Brain pericyte (primary cell): ENCODE data around the gene NUF2.
"Not testable (repeated sequence)": the region's sequence is repeated elsewhere in the genome, so short reads cannot be mapped to it uniquely, and the experiment has no call there.

Experiments used
- DNase-seq: peaks from one replicate; pipeline ENCODE4 v3.0.0-alpha.2; 2012; ENCODE audit warnings: low read depth, low spot score

NUF2 gene

GRCh38 chr1:163321311-163322305 is at the start of gene NUF2:
NUF2 (plus strand) TSS chr1:163321954; CDS start chr1:163326052, 4,098 bp downstream.
- DNase-seq, result peak; percentile 96

GRCh38 chr1:163273766-163274441 is 47.9 kb upstream of the NUF2 start:
- DNase-seq, result no peak

GRCh38 chr1:163275222-163275621 is 46.5 kb upstream of the NUF2 start:
- DNase-seq, result no peak

DNA sequence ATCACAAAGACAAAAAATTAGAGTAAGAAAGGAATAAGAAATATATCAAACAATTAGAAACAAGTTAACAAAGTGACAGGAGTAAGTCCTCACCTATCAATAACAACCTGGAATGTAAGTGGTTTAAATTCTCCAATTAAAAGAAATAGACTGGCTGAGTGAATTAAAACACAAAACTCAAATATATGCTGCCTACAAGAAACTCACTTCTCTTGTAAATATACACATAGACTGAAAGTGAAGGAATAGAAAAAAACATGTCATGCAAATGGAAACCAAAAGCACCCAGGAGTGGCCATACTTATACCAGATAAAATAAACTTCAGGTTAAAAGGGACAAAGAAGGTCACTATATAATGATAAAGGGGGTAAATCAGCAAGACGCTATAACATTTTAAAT is 43.2 kb upstream of the NUF2 start:
- no peak for DNase-seq

DNA sequence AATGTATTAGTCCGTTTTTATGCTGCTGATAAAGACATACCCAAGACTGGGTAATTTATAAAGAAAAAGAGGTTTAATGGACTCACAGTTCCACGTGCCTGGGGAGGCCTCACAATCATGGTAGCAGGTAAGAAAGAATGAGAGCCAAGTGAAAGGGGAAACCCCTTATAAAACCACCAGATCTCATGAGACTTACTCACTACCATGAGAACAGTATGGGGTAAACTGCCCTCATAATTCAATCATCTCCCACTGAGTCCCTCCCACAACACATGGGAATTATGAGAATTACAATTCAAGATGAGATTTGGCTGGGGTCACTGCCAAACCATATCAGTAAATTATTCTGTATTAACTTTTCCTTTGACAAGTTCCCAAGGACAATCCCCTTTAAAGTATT is 36.9 kb upstream of the NUF2 start:
- DNase-seq, result not testable (repeated sequence)

DNA sequence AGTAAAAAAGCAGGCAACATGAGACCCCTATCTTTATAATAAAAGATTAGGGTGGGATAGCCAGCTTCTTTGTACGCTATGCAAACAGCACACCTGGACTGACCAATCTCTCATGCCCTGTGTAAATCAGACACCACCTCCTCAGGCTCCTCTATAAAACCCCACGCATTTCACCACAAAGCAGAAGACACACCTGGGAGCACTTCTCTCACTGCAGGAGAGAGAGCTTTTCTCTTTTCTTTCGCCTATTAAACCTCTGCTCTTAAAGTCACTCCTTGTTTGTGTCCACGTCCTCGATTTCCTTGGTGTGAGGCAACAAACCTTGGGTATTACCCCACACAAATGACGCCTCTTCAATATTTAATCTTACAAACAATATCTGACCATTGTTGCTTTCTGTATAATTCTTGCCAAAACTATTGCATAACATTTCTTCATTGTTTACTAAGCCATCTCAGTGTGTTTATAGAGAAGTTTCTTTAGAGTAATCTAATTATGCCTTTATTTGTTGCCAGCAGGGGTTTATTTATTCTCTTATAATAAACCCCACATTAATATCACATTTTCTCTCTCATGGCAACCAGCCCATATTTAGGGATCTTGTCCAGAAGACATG is 31.6 kb upstream of the NUF2 start:
- DNase-seq, result no peak

DNA sequence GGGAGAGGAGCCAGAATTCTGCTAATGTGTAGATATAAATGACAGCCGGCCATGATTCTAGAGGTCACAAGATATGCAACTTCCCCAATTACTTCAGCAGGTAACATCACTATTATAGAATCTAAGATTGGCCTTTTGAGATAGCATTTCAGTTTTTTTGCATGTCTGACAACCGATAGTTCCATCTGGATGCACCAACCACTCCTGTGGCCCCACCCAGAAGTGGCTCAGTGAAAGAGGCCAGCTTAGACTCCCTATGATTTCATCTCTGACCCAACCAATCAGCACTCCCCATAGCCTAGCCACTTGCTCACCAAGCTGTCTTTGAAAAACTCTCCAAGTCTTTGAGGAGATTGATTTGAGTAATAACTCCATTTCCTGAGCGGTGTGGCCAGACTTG is 30.3 kb upstream of the NUF2 start:
- no peak for DNase-seq

DNA sequence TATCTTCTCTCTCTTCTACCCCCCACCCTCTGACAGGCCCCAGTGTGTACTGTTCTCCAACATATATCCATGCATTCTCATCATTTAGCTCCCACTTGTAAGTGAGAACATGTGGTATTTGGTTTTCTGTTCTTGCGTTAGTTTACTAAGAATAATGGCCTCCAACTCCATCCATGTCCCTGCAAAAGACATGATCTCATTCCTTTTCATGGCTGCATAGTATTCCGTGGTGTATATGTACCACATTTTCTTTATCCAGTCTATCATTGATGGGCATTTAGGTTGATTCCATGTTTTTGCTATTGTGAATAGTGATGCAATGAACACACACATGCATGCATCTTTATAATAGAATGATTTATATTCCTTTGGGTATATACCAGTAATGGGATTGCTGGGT is 29.6 kb upstream of the NUF2 start:
- not testable (repeated sequence) for DNase-seq

GRCh38 chr1:163293497-163293896 is 28.3 kb upstream of the NUF2 start:
- DNase-seq, result not testable (repeated sequence)

GRCh38 chr1:163295949-163296348 is 25.8 kb upstream of the NUF2 start:
- no peak for DNase-seq

DNA sequence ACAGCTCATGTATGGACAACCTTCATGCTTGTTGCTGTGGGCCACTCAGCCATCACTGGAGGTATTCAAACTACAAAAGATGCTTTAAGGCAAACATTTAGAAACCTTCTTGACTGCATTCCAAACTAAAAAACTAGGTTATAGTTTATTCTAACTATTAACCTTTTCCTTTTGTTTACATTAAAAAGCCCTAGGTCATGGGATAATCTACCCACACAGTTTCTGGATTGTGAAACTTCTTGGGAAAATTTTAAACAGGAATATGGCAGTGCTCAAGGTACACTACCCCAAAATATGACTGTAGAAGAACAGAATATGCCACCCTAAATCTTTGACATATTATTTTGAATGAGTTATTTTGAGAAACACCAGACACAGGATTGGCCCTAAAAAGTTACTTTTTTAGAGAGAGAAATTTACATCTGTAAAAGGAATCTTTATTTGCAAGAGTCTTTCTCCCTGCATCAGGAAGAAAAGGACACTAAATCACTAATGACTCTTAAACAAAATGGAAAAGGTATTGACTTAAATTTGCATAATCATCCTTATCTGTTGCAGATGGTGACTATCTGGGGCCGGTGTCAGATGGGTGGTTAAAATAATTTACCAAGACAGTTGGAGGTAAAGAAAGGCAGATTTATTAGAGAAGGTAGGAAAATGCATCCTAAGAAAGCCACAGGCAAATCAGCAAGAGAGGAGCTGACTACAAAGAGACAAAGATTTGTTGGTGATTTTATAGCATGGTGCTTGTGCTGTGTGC is 25.1 kb upstream of the NUF2 start:
- DNase-seq, result no peak

- DNase-seq, result no peak
Measured at GRCh38 chr1:163298365-163298764, 23.4 kb upstream of the NUF2 start.

GRCh38 chr1:163300568-163300967 is 21.2 kb upstream of the NUF2 start:
- DNase-seq, result no peak

GRCh38 chr1:163303561-163303960 is 18.2 kb upstream of the NUF2 start:
- no peak for DNase-seq

DNA sequence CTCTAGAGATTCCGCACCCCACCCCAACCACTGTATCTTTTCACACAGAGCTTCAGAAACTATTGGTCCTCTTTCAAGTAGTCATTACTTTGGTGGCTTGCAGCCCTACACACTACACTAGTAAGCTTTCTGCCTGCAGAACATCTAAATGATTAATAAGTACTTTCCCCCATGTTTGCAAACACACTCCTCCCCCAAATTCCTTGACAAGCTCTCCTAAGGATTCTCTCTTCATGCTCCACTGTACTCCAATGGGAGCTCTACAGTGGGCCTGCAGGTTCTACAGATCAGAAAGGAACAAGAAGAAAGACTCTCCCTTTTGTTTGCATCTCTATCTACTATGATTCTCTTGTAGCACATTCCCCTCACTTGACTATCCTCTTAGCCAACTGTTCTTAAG is 16.3 kb upstream of the NUF2 start:
- no peak for DNase-seq

DNA sequence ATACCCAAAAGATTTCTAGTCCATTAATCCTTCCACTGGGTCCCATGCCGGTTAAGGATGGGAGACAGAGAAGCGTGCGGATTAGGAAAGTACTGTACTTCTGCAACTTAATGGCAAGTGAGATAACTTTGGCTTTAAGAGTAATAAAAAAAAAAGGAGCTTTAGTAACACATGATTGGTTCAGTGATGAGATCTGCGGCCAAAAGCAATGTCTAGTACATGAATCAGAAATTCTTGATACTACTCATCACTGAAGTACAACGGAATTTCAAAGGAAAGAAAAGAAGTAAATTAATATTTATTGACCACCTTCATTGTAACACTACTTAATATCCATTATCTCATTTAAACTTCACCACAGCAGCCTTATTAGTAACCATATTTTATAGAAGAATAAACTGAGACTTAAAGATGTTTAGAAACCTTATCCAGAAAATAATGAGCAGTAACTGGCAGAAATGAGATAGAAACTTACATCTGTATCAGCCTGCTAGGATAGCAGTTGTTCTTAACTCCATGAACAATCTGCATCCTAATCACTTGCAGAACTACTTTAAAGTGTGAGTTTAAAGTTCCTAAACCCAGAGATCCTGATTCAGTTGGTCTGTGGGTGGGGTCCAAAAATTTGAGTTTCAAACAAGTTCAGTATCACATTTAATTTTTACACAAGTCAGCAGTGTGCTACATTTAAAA is 14.1 kb upstream of the NUF2 start:
- DNase-seq, result no peak

GRCh38 chr1:163308811-163309210 is 12.9 kb upstream of the NUF2 start:
- DNase-seq, result no peak

DNA sequence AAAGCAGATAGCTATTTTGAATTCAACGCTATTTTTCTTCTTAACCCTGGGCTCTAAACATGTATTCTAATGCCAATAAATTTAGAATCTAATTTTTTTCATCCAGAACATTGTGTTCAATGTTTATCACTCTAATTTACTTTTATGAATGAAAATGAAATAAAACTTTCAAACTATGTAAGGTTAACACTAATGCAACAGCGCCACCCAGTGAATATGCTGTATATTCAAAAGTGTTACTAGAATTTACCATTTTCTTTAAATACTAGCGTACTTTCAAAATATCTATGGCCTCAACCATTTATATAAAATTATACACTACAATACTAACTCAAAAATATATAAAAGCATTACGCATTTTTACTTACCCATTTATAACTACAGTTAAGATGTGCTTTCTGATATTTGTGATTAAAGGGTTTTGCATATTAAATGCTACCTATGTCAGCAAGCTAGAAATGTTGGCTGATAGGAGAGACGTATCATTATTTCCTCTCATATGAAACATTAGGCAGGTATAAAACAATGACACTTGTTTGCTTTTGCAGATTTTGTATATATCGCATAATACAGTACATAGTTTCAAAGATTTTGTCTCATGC is 5.9 kb upstream of the NUF2 start:
- DNase-seq, result no peak

GRCh38 chr1:163320891-163321290 is 863 bp upstream of the NUF2 start:
- no peak for DNase-seq

- DNase-seq, result not testable (repeated sequence)
Measured at GRCh38 chr1:163323339-163323738, 1.6 kb downstream of the NUF2 start.

DNA sequence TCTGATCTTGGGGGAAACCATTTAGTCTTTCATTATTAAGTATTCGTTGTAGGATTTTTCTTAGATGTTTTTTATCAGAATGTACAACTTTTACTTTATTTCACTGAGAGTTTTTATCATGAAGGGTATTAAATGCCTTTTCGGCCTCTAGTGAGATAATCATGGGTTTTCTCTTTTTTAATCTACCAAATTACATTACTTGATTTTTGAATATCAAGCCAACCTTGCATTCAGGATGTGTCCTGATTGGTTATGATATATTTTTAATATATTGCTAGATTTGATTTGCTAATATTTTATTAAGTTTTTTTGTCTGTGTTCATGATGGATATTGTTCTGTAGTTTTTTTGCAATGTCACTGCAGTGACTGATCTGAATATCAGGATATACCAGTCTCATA is 9.4 kb downstream of the NUF2 start:
- no peak for DNase-seq
